Measurements from ENCODE around the gene CD8B.

Gene CD8B

GRCh38 chr2:86806059-86806857 is 55.4 kb downstream of the CD8B start:
- in situ Hi-C loops (cut with MboI; ENCODE audit: low sequenced_read_pairs) = no loop called here

DNA sequence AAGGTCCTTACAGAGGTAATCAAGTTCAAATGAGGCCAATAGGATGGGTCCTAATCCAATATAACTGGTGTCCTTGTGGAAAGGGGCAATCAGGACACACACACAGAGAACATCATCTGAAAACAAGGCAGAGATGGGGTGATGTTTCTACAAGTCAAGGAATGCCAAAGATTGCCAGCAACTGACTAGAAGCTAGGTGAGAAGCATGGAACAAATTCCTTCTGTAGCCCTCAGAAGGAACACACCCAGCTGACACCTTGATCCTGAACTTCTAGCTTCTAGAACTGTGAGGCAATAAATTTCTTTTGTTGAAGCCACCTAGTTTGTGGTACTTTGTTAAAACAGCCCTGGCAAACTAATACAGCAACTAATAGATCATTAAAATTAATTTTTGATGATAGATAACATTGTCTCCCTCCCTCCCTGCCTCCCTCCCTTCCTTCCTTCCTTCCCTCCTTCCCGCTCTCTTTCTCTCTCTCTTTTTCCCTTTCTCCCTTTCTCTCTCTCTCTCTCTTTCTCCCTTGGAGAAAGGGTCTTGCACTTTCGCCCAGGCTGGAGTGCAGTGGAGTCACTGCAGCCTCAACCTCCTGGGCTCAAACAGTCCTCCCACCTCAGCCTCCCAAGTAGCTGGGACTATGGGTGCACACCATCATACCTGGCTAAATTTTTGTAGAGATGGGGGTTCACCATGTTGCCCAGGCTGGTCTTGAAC is 60.7 kb downstream of the CD8B start:
- in situ Hi-C loops (cut with MboI; ENCODE audit: low sequenced_read_pairs) = no loop called here

DNA sequence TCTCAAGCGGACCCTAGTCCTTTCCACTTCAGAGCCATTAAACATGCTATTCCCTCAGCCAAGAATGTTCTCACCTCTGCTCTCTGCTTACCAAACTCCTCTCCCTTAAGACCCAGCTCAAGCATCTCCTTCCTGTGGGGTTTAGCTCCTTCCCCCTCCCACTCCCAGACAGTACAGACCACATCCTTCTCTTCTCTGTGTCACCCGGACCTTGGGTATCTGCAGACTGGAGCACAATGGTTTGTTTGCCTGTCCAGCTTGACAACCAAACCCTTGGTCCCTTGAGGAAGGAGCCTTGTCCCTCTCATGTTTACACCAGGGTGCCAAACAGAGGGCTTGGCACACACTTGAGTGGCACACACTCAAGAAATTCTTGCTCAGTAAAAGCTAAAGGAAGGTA is 66.8 kb downstream of the CD8B start:
- in situ Hi-C loops (cut with MboI; ENCODE audit: low sequenced_read_pairs) = no loop called here

DNA sequence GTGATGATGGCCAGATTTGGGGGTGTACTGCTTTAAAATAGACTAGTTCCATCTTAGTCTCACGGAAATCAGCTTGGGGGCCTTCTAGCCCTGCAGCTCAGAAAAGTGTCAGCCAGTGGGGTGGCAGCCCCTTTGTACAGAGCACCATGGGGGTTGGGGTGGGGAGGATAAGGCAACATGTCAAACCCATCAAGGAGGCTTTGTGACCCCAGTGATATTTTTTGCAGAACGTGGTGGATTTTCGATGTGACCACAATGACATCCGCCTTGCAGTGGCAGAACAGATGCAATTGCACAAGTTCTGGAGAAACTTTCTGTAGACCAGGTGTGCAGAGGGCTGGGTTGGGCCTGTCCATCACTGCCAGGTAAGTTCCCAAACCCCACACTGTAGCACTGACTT is 67.9 kb downstream of the CD8B start:
- in situ Hi-C loops (cut with MboI; ENCODE audit: low sequenced_read_pairs) = no loop called here

GRCh38 chr2:86791573-86791972 is 70.1 kb downstream of the CD8B start:
- in situ Hi-C loops (cut with MboI; ENCODE audit: low sequenced_read_pairs) = no loop called here

- in situ Hi-C loops (cut with MboI; ENCODE audit: low sequenced_read_pairs) = no loop called here
These were observed 70.8 kb downstream of the CD8B start, which contains the start of gene CD8A for GRCh38 chr2:86790676-86791572. Gene CD8A, minus strand, starts transcription at chr2:86790913. Its CDS starts 88 bp downstream, at chr2:86790825.

DNA sequence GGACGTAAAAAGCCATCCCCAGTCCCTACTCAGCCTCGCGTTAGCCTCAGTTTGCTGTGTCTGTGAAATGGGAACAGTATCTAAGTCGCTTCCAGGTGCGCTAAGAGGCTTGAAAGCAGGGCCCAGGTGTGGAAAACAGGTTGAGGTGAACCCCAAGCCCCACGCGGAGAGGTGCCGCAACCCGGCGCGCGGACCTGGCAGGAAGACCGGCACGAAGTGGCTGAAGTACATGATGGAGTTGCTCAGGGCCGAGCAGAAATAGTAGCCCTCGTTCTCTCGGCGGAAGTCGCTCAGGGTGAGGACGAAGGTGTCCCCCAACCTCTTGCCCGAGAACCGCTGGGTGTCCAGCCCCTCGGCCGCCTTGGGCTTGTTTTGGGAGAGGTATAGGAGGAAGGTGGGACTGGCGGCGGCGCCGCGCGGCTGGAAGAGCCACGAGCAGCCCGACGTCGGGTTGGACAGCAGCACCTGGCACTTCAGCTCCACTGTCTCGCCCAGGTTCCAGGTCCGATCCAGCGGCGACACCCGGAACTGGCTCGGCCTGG is 71.5 kb downstream of the CD8B start:
- in situ Hi-C loops (cut with MboI; ENCODE audit: low sequenced_read_pairs) = no loop called here

DNA sequence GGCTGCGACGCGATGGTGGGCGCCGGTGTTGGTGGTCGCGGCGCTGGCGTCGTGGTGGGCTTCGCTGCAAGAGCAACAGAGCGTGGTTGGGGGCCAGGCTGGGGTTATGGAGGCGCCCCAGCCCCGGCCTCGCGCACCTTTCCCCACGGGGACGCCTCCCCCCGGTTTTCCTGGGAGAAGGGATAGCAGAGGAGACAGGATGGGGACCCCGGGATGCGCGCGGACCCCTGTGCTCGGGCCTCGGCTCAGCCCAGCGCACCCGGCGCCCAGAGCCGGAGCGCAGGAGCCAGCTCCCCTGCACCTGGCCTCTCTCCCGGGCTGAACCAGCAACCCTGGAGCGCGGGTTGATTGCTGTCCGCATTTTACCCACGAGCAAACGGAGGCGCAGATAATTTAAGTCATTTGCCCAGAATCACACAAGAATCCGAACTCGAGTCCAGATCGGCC is 72.0 kb downstream of the CD8B start:
- in situ Hi-C loops (cut with MboI; ENCODE audit: low sequenced_read_pairs) = no loop called here

GRCh38 chr2:86788881-86789686 is 72.6 kb downstream of the CD8B start:
- in situ Hi-C loops (cut with MboI; ENCODE audit: low sequenced_read_pairs) = no loop called here

DNA sequence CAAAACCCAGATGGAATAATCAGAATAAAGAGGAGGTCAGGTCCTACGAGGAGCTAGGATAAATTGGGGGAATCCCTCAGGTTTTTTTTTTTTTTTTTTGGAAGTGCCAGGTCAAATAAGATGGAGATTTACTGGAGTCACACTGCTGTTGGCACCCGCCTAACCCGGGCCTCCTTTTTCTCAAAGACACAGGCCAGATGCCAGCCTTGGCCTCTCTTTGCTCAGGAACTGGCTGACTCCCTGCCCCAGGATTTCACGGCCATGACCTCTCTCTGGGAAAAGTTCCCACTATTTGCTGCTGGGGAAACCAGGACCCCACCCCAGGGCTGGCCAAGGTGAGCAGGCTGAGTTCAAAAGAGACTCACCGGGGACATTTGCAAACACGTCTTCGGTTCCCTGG is 73.5 kb downstream of the CD8B start:
- in situ Hi-C loops (cut with MboI; ENCODE audit: low sequenced_read_pairs) = no loop called here

- in situ Hi-C loops (cut with MboI; ENCODE audit: low sequenced_read_pairs) = no loop called here
These were observed 74.0 kb downstream of the CD8B start for GRCh38 chr2:86787736-86788135.

DNA sequence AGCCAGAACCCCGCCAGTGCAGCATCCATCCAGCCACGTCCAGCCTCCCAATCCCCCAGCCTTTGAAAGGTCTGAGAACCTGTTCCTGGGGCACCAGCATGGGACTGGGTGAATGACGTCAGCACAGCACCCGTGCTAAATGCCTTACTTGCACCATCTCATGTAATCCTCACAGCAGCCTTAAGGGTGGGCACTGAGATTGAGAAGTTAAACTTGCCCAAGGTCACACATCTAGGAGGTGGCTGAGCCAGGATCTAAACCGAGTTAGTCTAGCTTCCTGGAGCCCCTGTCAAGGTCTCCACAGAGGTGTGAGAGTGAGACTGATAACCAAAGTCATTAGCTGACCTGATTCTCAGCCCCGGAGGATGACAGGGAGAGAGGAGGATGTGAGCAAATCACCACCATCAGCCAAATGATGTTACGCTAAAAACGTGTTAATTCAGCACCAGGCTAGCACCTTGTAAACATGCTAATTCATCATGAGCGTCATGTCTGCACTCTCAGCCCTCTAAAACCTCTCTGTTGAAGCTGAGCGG is 75.6 kb downstream of the CD8B start:
- in situ Hi-C loops (cut with MboI; ENCODE audit: low sequenced_read_pairs) = no loop called here

DNA sequence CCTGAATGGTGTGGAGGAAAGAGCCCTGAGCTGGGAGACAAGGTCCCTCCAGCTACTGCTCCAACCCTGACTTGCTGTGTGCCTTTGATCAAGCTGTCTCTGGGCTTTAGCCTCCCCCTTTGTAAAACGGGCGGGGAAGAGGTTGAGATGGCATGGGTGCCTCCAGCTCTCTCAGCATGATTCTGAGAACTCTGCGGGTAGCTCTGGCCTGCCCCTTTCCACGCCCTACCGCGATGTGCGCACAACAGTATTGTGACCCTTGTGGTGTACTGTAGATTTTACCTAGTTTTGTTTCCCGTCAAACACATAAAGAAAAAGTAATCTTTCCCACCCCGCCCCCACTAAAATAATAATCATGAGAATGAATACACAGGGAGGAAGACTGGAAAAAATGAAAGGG is 76.2 kb downstream of the CD8B start:
- in situ Hi-C loops (cut with MboI; ENCODE audit: low sequenced_read_pairs) = no loop called here

DNA sequence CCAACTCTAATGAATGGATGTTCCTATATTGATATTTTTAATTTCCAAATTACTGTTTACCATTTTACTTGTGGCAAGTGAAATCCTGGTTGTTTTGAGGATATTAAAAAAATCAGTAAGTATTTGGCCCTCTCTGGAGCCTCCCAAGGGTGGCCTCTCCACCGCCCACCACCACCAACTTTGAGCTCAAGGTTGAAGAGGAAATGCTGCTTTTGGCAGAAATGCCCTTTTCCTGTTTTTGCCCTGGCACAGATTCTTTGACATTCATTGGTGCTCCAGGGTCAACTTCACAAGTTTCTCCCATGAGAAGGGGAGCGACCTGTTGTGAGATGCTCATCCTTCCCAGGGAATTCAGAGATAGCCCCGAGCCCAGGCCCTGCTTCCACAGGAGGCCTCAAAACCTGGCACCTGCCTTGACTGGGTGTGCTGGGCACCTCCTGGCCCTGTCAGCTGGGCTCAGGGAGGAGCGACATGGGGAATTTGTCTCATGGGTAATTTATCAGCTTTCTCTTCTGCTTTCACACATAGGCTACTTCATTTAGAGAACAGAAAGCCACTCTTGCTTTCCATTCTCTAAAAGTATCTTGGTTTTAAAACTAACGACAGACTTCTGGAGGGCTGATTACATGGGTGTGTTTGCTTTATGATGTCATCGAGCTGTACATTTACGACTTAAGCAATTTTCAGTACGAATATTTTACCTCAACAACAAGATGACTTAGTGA is 77.9 kb downstream of the CD8B start:
- in situ Hi-C loops (cut with MboI; ENCODE audit: low sequenced_read_pairs) = no loop called here

DNA sequence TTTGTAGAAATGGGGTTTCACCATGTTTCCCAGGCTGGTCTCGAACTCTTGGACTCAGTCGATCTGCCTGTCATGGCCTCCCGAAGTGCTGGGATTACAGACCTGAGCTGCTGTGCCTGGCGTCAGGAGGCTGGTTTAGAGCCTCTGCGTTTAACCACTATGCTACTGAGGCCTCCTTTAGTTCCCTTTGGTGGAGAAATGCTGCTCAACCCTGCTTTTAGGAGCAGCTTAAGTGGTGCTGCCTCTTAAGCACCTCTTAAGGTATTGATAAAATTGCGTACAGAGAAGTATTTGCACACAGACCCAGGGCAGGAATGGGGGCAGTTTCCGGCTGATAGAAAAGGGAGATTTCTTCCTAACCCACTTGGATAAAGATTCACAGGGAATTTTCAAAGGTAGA is 78.9 kb downstream of the CD8B start:
- in situ Hi-C loops (cut with MboI; ENCODE audit: low sequenced_read_pairs) = no loop called here

DNA sequence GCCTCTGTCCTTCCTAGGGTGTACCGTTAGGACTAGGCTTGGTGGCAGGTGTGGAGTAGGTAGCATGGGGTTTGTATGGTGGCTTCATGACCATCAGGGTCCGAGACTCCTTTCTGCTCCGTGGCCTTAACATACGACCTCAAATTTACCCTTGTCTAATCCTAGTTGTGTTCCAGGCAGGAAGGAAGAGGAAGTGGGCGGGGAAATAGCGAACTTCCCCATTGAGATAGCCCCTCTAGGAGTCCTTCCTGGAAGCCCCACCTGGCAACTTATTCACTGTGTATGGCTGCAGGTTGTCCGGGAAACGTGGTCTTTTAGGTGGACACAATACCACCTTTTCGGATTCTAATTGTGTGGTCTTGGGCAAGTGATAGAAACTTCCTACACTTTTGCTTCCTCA is 80.3 kb downstream of the CD8B start:
- in situ Hi-C loops (cut with MboI; ENCODE audit: low sequenced_read_pairs) = no loop called here

- in situ Hi-C loops (cut with MboI; ENCODE audit: low sequenced_read_pairs) = no loop called here
These were observed 81.7 kb downstream of the CD8B start for GRCh38 chr2:86779971-86780370.

DNA sequence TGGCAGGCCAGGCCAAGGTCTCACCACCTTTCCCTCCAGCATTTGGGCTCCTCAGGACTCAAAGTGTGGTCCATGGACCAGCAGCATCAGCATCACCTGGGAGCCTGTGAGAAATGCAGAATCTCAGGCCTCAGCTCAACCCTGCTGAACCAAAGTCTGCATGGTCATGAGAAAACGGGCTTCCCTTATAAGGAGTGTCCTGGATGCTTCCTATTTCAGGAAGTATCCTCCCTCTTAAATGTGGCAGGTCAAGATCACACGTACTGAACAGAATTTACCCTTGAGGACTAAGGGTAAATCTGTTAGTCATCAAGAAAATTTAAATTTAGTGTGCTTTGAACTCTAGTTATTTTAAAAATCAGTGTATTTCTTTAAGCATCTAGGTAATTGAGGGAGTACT is 82.7 kb downstream of the CD8B start:
- in situ Hi-C loops (cut with MboI; ENCODE audit: low sequenced_read_pairs) = no loop called here

GRCh38 chr2:86776532-86776931 is 85.2 kb downstream of the CD8B start:
- in situ Hi-C loops (cut with MboI; ENCODE audit: low sequenced_read_pairs) = no loop called here

Data from HL-60/S4 treated with phorbol 12-myristate 13-acetate at 8.2 ng/mL for 4 days and 3 days (cell line).